Erythroblast (primary cell): ENCODE data around the gene LOXL4.

Source experiments
- GATA1 ChIP-seq: IDR thresholded peaks from 2 replicates; pipeline ENCODE4 v1.6.1; 2011; ENCODE audit warnings: low read depth, mild to moderate bottlenecking, control low read depth, low read length, moderate library complexity
- POLR2A ChIP-seq: IDR thresholded peaks from 2 replicates; pipeline ENCODE4 v1.6.1; 2011; ENCODE audit warnings: mild to moderate bottlenecking, low read length

GRCh38 chr10:98259606-98260315, 8.2 kb downstream of the LOXL4 start:
- TF ChIP-seq POLR2A (no peak), GATA1 (no peak)
